GM12878 (cell line): ENCODE measurements around the gene HMCN2. TPM values are rescaled to one million over a fixed set of nuclear protein-coding genes. Genes with fewer than 3 reads are reported as not detected.

Experiments
- ATAC-seq: fragments of 200-7000 bp; cut with Tn5 transposase; 3 replicates; pipeline ENCODE4 v1.9.1; 2020; ENCODE audit warnings: mild to moderate bottlenecking, moderate library complexity
- BruUV-seq: library from RNA; stranded (reverse); fragments of 400-500 nt; replicated peaks from 2 replicates; lab custom pipeline; 2021; lab: Mats Ljungman, UMichigan
- CTCF ChIA-PET: fragments of 300-600 bp; sonication (Branson Sonifier 250); formaldehyde crosslinking; extraction: SDS; loops from one replicate; lab custom pipeline; 2021; ENCODE audit warnings: inconsistent platforms; lab: Yijun Ruan, JAX
- POLR2A ChIA-PET: fragments of 350-600 bp; formaldehyde crosslinking; extraction: SDS; loops from one replicate; lab custom pipeline; 2021; ENCODE audit warnings: inconsistent platforms; lab: Charles Lee
- RAD21 ChIA-PET: fragments of 300-600 bp; sonication (Branson Sonifier 250); formaldehyde crosslinking; loops from one replicate; lab custom pipeline; 2023; ENCODE audit warnings: antibody characterized with exemption; ENCODE audit not compliant: unreplicated experiment; lab: Charles Lee
- SMC1A ChIA-PET: fragments of 300-600 bp; sonication (Branson Sonifier 250); formaldehyde crosslinking; loops from one replicate; lab custom pipeline; 2023; ENCODE audit not compliant: unreplicated experiment, uncharacterized antibody; lab: Charles Lee
- DNase-seq: peaks from one replicate; pipeline ENCODE4 v3.0.0-alpha.2; 2011; ENCODE audit warnings: low read depth, low spot score
- FAIRE-seq: peaks from 3 replicates; lab custom pipeline; 2011; peaks lifted over from hg19 to GRCh38; lab: Jason Lieb, UNC
- H2AFZ ChIP-seq: 2 replicates; pipeline ENCODE4 v1.6.0; 2011; ENCODE audit warnings: low read depth, low read length, control low read depth; ENCODE audit not compliant: control insufficient read depth
- H3K27ac ChIP-seq: 2 replicates; pipeline ENCODE4 v1.5.1; 2011; ENCODE audit warnings: control low read depth; ENCODE audit not compliant: control insufficient read depth, insufficient read depth
- H3K27me3 ChIP-seq, 2 experiments: replicated peaks in 1 of 2; 2 replicates each; pipeline versions ENCODE4 v1.6.0 to v1.6.1; 2011; ENCODE audit warnings: low read length in 1 of 2; ENCODE audit not compliant: control insufficient read depth in 2 of 2, insufficient read depth in 2 of 2
- H3K36me3 ChIP-seq, 2 experiments: 2 replicates each; pipeline ENCODE4 v1.5.1; 2011; ENCODE audit warnings: low read length in 1 of 2; ENCODE audit not compliant: control insufficient read depth in 2 of 2, insufficient read depth in 2 of 2
- H3K4me1 ChIP-seq: 2 replicates; pipeline ENCODE4 v1.6.1; 2011; ENCODE audit warnings: mild to moderate bottlenecking, low read length, moderate library complexity, mixed read lengths; ENCODE audit not compliant: control insufficient read depth, insufficient read depth
- H3K4me2 ChIP-seq: 2 replicates; pipeline ENCODE4 v1.6.0; 2011; ENCODE audit warnings: control low read depth; ENCODE audit not compliant: control insufficient read depth, insufficient read depth
- H3K4me3 ChIP-seq: fragments of 200-600 bp; sonication (generic); 2 replicates; pipeline ENCODE4 v1.5.1; 2016
- H3K79me2 ChIP-seq: 2 replicates; pipeline ENCODE4 v1.6.0; 2011; ENCODE audit warnings: low read length; ENCODE audit not compliant: control insufficient read depth, insufficient read depth
- H3K9ac ChIP-seq: 2 replicates; pipeline ENCODE4 v1.8.0; 2011; ENCODE audit warnings: low read length, control low read depth, mixed read lengths; ENCODE audit not compliant: control insufficient read depth, insufficient read depth
- H3K9me3 ChIP-seq: replicated peaks from 3 replicates; pipeline ENCODE4 v1.5.1; 2011; ENCODE audit warnings: mild to moderate bottlenecking, low read length; ENCODE audit not compliant: control insufficient read depth, insufficient read depth
- H4K20me1 ChIP-seq: 2 replicates; pipeline ENCODE4 v1.6.0; 2011; ENCODE audit not compliant: control insufficient read depth, insufficient read depth
- ASH2L ChIP-seq: fragments of 300-600, 200-600 bp; sonication (generic); IDR thresholded peaks from 2 replicates; pipeline ENCODE4 v1.6.1; 2017; ENCODE audit warnings: low read depth, mild to moderate bottlenecking, borderline replicate concordance
- CHD4 ChIP-seq: fragments of 200-600 bp; sonication (generic); IDR thresholded peaks from 2 replicates; pipeline ENCODE4 v1.6.1; 2016; ENCODE audit warnings: mild to moderate bottlenecking
- MTA2 ChIP-seq: fragments of 450-650 bp; IDR thresholded peaks from 2 replicates; pipeline ENCODE4 v1.6.1; 2016; ENCODE audit warnings: low read depth, mild to moderate bottlenecking, moderate library complexity
- TCF12 ChIP-seq: IDR thresholded peaks from 2 replicates; pipeline ENCODE4 v1.6.1; 2011; ENCODE audit warnings: low read depth, mild to moderate bottlenecking, low read length
- ZNF622 ChIP-seq: fragments of 450-650 bp; IDR thresholded peaks from 2 replicates; pipeline ENCODE4 v1.6.1; 2017; ENCODE audit warnings: mild to moderate bottlenecking, inconsistent platforms
- WGBS: methylation state at CpG from one replicate; pipeline ENCODE4 v1.1.6; 2016; ENCODE audit warnings: low lambda C conversion rate; ENCODE audit not compliant: insufficient replicate concordance, insufficient coverage; ENCODE audit errors: missing lambda C conversion rate; 5-methylcytosine and 5-hydroxymethylcytosine counted together
- in situ Hi-C: fragments of 300-500 bp; cut with MboI; formaldehyde crosslinking; loops from 9 replicates; pipeline ENCODE4 v1.14.3; 2018; ENCODE audit warnings: mixed read lengths
- intact Hi-C: fragments of 100-400 bp; cut with micrococcal nuclease; formaldehyde crosslinking; loops from one replicate; pipeline ENCODE4 v1.14.2; 2022; ENCODE audit not compliant: unreplicated experiment
- polyA plus RNA-seq, 11 experiments: library from polyadenylated mRNA; depleted of rRNA in 4 of 11; unstranded in 6 of 11; stranded (reverse) in 5 of 11; fragments of >200 nt; fragmentation: Nextera tagmentation in 4 of 11; fragmentation: Illumina TruSeq in 1 of 11; extraction: Ambion mirVana in 4 of 11; extraction: Trizol in 1 of 11; gene quantifications; 1 replicate in 1 of 11; 2 replicates in 10 of 11; pipeline versions ENCODE4 v1.2.1 to v1.2.3, GENCODE V29; 2011 to 2016; ENCODE audit warnings: inconsistent platforms in 2 of 11, missing spikeins in 2 of 11, low read depth in 1 of 11
- total RNA-seq, 4 experiments: library from RNA; depleted of rRNA in 3 of 4; stranded (reverse); fragments of >200 nt in 3 of 4; fragmentation: Illumina TruSeq in 1 of 4; extraction: Trizol in 1 of 4; gene quantifications; 2 replicates each; pipeline versions ENCODE4 v1.2.1 to v1.2.3, GENCODE V29; 2013 to 2021
- TF ChIP-seq, protein P1 (sequence below): fragments of 450-650 bp; IDR thresholded peaks from 2 replicates; pipeline ENCODE4 v1.6.1; 2017; ENCODE audit warnings: mild to moderate bottlenecking, moderate library complexity

Gene HMCN2
- total and polyA plus RNA-seq, 10 of the 15 experiments (the other 5 are each of a cell fraction or from before 2014, with no cell fraction given), result 0.04 TPM; not detected in 9

DNA sequence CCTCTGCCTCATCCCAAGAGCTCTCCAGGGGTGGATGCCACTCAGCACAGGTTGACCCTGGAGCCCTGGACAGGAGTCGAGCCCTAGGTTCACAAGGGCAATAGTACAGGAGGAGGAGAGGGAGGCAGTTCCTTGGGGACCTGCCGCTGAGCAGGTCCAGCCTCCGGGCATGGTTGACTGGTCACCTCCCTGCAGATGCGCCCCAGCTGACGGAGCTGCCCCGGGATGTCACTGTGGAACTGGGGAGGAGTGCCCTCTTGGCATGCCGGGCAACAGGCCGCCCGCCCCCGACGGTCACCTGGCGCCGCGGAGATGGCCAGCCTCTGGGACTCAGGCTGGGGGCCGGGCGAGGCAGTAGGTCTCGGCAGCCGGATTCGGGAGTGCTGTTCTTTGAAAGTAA lies 53.7 kb downstream of the HMCN2 start:
- in situ Hi-C loops (no loop called here), intact Hi-C loops (no loop called here)
- Histone ChIP-seq H4K20me1 (no peaks in the 10 kb centered on the region), H3K4me1 (peaks cover 11% of the 10 kb centered on the region), H3K36me3 (no peaks in the 10 kb centered on the region), H2AFZ (no peak overlapping the region), H3K27me3 (peaks cover 2 to 3% of the 10 kb centered on the region in 2 experiments; a peak in 2 of 4 replicates), H3K79me2 (no peaks in the 10 kb centered on the region), H3K9me3 (no peaks in the 10 kb centered on the region), H3K4me3 (no peak overlapping the region), H3K9ac (no peak overlapping the region), H3K27ac (no peak overlapping the region), H3K4me2 (no peak overlapping the region)
- CTCF ChIA-PET, result no interaction called here
- SMC1A ChIA-PET, result no interaction called here
- ATAC-seq (no peak), FAIRE-seq (no peak), DNase-seq (no peak)
- 65% methylated on average over 19 of the region's 19 CpGs for WGBS
- BruUV-seq, result no TSS peak
- RAD21 ChIA-PET, result no interaction called here
- TF ChIP-seq, protein P1, sequence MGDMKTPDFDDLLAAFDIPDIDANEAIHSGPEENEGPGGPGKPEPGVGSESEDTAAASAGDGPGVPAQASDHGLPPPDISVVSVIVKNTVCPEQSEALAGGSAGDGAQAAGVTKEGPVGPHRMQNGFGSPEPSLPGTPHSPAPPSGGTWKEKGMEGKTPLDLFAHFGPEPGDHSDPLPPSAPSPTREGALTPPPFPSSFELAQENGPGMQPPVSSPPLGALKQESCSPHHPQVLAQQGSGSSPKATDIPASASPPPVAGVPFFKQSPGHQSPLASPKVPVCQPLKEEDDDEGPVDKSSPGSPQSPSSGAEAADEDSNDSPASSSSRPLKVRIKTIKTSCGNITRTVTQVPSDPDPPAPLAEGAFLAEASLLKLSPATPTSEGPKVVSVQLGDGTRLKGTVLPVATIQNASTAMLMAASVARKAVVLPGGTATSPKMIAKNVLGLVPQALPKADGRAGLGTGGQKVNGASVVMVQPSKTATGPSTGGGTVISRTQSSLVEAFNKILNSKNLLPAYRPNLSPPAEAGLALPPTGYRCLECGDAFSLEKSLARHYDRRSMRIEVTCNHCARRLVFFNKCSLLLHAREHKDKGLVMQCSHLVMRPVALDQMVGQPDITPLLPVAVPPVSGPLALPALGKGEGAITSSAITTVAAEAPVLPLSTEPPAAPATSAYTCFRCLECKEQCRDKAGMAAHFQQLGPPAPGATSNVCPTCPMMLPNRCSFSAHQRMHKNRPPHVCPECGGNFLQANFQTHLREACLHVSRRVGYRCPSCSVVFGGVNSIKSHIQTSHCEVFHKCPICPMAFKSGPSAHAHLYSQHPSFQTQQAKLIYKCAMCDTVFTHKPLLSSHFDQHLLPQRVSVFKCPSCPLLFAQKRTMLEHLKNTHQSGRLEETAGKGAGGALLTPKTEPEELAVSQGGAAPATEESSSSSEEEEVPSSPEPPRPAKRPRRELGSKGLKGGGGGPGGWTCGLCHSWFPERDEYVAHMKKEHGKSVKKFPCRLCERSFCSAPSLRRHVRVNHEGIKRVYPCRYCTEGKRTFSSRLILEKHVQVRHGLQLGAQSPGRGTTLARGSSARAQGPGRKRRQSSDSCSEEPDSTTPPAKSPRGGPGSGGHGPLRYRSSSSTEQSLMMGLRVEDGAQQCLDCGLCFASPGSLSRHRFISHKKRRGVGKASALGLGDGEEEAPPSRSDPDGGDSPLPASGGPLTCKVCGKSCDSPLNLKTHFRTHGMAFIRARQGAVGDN, result no peak
- no peak for TF ChIP-seq ZNF622
- TF ChIP-seq CHD4, result no peak
- TF ChIP-seq TCF12, result no peak
- no peak for TF ChIP-seq MTA2
- no peak for TF ChIP-seq ASH2L
- POLR2A ChIA-PET, result interaction anchor here (0.6 kb wide), 1 partner anchor 316 kb away, joined by 3 read pairs; no protein-coding TSS in a partner anchor
